TTC549 (cell line): Measurements from ENCODE around the gene SOX6.

Experiments used
- FAIRE-seq: peaks from 2 replicates; lab custom pipeline; 2012; peaks lifted over from hg19 to GRCh38; lab: Jason Lieb, UNC

Gene SOX6

GRCh38 chr11:16266021-16266420 lies 90.3 kb downstream of the SOX6 start:
- FAIRE-seq = no peak

- FAIRE-seq = no peak
Observed at GRCh38 chr11:16265022-16265421, 91.3 kb downstream of the SOX6 start.

- FAIRE-seq = no peak
Observed at GRCh38 chr11:16262645-16262955, 93.7 kb downstream of the SOX6 start.

GRCh38 chr11:16261836-16262644 lies 94.3 kb downstream of the SOX6 start:
- FAIRE-seq = no peak

- FAIRE-seq = no peak
Observed at GRCh38 chr11:16252373-16252772, 104.0 kb downstream of the SOX6 start.

GRCh38 chr11:16248248-16248647 lies 108.1 kb downstream of the SOX6 start:
- no peak for FAIRE-seq

- no peak for FAIRE-seq
Observed at GRCh38 chr11:16242806-16243205, 113.5 kb downstream of the SOX6 start.

GRCh38 chr11:16240687-16241086 lies 115.7 kb downstream of the SOX6 start:
- FAIRE-seq = no peak

- no peak for FAIRE-seq
Observed at GRCh38 chr11:16239141-16240105, 116.9 kb downstream of the SOX6 start.

GRCh38 chr11:16226245-16226644 lies 130.1 kb downstream of the SOX6 start:
- no peak for FAIRE-seq

GRCh38 chr11:16225623-16226022 lies 130.7 kb downstream of the SOX6 start:
- no peak for FAIRE-seq

GRCh38 chr11:16223558-16223957 lies 132.8 kb downstream of the SOX6 start:
- no peak for FAIRE-seq

- no peak for FAIRE-seq
Observed at GRCh38 chr11:16217631-16218030, 138.7 kb downstream of the SOX6 start.

- no peak for FAIRE-seq
Observed at GRCh38 chr11:16216831-16217230, 139.5 kb downstream of the SOX6 start.

GRCh38 chr11:16215352-16215751 lies 141.0 kb downstream of the SOX6 start:
- no peak for FAIRE-seq

- no peak for FAIRE-seq
Observed at GRCh38 chr11:16211407-16211806, 144.9 kb downstream of the SOX6 start.

- no peak for FAIRE-seq
Observed at GRCh38 chr11:16204261-16204660, 152.1 kb downstream of the SOX6 start.

- FAIRE-seq = no peak
Observed at GRCh38 chr11:16195651-16196050, 160.7 kb downstream of the SOX6 start.

- no peak for FAIRE-seq
Observed at GRCh38 chr11:16194566-16194965, 161.8 kb downstream of the SOX6 start.

- no peak for FAIRE-seq
Observed at GRCh38 chr11:16193897-16194381, 162.4 kb downstream of the SOX6 start.

GRCh38 chr11:16191868-16192240 lies 164.5 kb downstream of the SOX6 start:
- no peak for FAIRE-seq

- no peak for FAIRE-seq
Observed at GRCh38 chr11:16191212-16191867, 165.0 kb downstream of the SOX6 start.

GRCh38 chr11:16186680-16187079 lies 169.7 kb downstream of the SOX6 start:
- FAIRE-seq = no peak
